ENCODE measurements around the gene LAIR1. TPM values are rescaled to one million over a fixed set of nuclear protein-coding genes. Genes with fewer than 3 reads are reported as not detected.
"Not testable (repeated sequence)": the region's sequence is repeated elsewhere in the genome, so short reads cannot be mapped to it uniquely, and the experiment has no call there.

LAIR1 gene
- total and polyA plus RNA-seq, 3 experiments from 2014 or later, result 12.9 to 110 (median 13.1) TPM

DNA sequence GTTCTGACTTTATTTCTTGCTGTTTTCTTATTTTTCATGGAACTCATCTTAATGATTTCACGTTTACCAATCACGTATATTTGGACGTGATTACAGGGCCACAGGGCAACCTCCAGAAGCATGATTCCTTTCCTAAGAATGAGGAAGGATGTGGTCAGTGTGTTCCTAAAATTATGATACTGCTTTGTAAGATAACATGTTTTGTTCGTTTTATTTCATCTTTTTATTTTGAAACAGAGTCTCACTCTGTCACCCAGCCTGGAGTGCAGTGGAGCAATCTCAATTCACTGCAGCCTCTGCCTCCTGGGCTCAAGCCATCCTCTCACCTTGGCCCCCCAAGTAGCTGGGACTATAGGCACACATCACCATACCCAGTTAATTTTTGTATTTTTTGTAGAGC, 24.8 kb upstream of the LAIR1 start:
- Mint-ChIP-seq H3K27ac (peak overlapping the region in 4 of 8 donors; percentile 38 to 91 (median 64)), H3K4me1 (peaks cover 32 to 47% (median 40%) of the 10 kb centered on the region in 3 donors), H3K4me3 (peak overlapping the region in 1 of 7 donors; percentile 86), H3K36me3 (peaks cover 0 to 3% (median 0%) of the 10 kb centered on the region in 3 donors), H3K27me3 (peaks cover 7 to 15% of the 10 kb centered on the region in 2 donors), H3K9me3 (no peaks in the 10 kb centered on the region)
- no peak overlapping the region for H3K27ac ChIP-seq (ENCODE audit: low read depth, low read length)
- no peak for DNase-seq
- H3K27me3 ChIP-seq (ENCODE audit: insufficient read depth, low read length, poor library complexity, severe bottlenecking), result no peaks in the 10 kb centered on the region
- H3K9me3 ChIP-seq (ENCODE audit: low read length), result no peaks in the 10 kb centered on the region
- CTCF ChIA-PET, result interaction anchor here (1.1 to 6.0 kb wide), 10 partner anchors 11 to 92 kb away, joined by 3 to 119 read pairs (median 9); partner anchors contain the start of gene LAIR1
- POLR2A ChIA-PET, result interaction anchor here (0.5 to 1.9 kb wide), 2 partner anchors 11 to 228 kb away, joined by 3 to 19 read pairs; no protein-coding TSS in a partner anchor
- peaks cover 34% of the 10 kb centered on the region for H3K4me1 ChIP-seq (ENCODE audit: insufficient read depth, low read length)
- no peak overlapping the region for H3K4me3 ChIP-seq (ENCODE audit: low read length)
- no peaks in the 10 kb centered on the region for H3K36me3 ChIP-seq (ENCODE audit: insufficient read depth, low read length)

DNA sequence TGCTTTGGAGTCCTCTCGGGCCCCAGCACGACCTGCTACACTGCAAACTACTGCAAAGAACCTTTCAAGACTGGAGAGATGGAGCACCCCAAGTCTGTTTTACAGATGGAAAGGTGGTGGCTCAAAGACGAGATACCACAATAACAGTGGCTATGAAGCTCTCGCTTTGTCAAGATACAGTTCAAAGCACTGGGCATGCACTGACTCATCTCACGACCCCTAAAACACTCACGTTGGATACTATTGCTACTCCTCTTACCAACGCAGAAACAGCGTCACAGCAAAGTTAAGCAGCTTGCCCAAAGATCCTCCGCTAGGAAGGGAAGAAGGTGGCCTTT, 24.0 kb upstream of the LAIR1 start:
- Histone ChIP-seq H3K36me3 (ENCODE audit: insufficient read depth, low read length) (no peaks in the 10 kb centered on the region), H3K27ac (ENCODE audit: low read depth, low read length) (peak overlapping the region; percentile 58), H3K4me1 (ENCODE audit: insufficient read depth, low read length) (peaks cover 34% of the 10 kb centered on the region), H3K4me3 (ENCODE audit: low read length) (peak overlapping the region; percentile 82), H3K27me3 (ENCODE audit: insufficient read depth, low read length, poor library complexity, severe bottlenecking) (no peaks in the 10 kb centered on the region), H3K9me3 (ENCODE audit: low read length) (no peaks in the 10 kb centered on the region)
- DNase-seq, result no peak
- H3K4me3 Mint-ChIP-seq, result peak overlapping the region; percentile 85 to 96 (median 89)
- ChIA-PET CTCF (interaction anchor here (0.7 to 6.0 kb wide), 12 partner anchors 10 to 142 kb away, joined by 3 to 119 read pairs (median 6); partner anchors contain the start of genes LAIR1 and LENG8), POLR2A (interaction anchor here (0.5 to 1.9 kb wide), 6 partner anchors 11 to 251 kb away, joined by 3 to 19 read pairs (median 4); partner anchors contain the start of gene CNOT3)
- H3K27me3 Mint-ChIP-seq, result peaks cover 4 to 9% of the 10 kb centered on the region in 2 donors
- no peaks in the 10 kb centered on the region for H3K9me3 Mint-ChIP-seq
- peaks cover 0 to 3% (median 0%) of the 10 kb centered on the region in 3 donors for H3K36me3 Mint-ChIP-seq
- H3K4me1 Mint-ChIP-seq, result peaks cover 32 to 47% (median 40%) of the 10 kb centered on the region in 3 donors
- H3K27ac Mint-ChIP-seq, result peak overlapping the region; percentile 56 to 93 (median 86)

DNA sequence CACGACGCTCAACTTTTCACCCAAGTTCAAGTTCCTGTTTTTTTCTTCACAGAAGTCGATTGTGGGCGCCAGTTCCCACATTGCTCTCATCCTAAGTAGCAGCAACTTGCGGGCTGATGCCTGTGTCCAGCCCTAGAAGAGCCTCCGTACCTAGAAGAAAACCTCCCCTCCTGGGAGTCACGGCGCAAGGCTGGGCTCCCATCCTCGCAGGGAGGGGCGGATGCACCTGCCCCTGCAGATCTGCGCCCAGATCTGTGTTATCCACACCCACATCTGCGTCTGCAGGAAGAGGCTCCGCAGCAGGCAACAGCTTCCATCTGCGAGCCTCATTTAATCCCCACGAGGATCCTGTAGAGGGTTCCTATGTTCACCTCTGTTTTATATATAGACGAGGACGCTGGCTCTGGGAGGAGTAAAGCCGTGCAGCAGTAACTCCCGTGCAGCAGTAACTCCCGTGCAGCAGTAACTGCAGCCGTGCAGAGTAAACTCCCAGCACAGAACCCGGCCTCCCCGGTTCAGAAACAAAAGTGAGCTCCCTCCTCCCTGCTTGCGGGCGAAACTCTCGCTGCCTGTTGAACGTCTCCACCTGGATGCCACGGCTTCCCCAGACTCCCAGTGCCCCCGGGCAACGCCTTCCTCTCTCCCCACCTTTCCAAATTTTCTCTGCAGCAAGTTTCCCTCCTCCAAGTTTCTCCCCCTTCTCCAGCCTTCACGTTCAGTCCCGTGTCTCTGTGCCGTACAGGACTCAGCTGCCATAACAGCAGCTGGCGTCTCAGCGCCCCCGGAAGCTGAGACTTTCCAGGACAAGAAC, 23.5 kb upstream of the LAIR1 start:
- ChIA-PET CTCF (interaction anchor here (0.7 to 6.0 kb wide), 12 partner anchors 9 to 141 kb away, joined by 3 to 119 read pairs (median 6); partner anchors contain the start of genes LAIR1 and LENG8), POLR2A (interaction anchor here (1.2 to 1.9 kb wide), 5 partner anchors 10 to 251 kb away, joined by 3 to 19 read pairs (median 5); partner anchors contain the start of gene CNOT3)
- Mint-ChIP-seq H3K27ac (peak overlapping the region; percentile 56 to 97 (median 86)), H3K9me3 (no peaks in the 10 kb centered on the region), H3K4me1 (peaks cover 32 to 50% (median 43%) of the 10 kb centered on the region in 3 donors), H3K36me3 (peaks cover 0 to 3% (median 0%) of the 10 kb centered on the region in 3 donors), H3K4me3 (peak overlapping the region; percentile 85 to 96 (median 89)), H3K27me3 (peaks cover 2 to 8% of the 10 kb centered on the region in 2 donors)
- no peaks in the 10 kb centered on the region for H3K36me3 ChIP-seq (ENCODE audit: insufficient read depth, low read length)
- no peaks in the 10 kb centered on the region for H3K9me3 ChIP-seq (ENCODE audit: low read length)
- peak overlapping the region; percentile 82 for H3K4me3 ChIP-seq (ENCODE audit: low read length)
- peak overlapping the region; percentile 58 for H3K27ac ChIP-seq (ENCODE audit: low read depth, low read length)
- peak in 4 of 5 donors; percentile 33 to 63 (median 42) for DNase-seq
- peaks cover 34% of the 10 kb centered on the region for H3K4me1 ChIP-seq (ENCODE audit: insufficient read depth, low read length)
- no peaks in the 10 kb centered on the region for H3K27me3 ChIP-seq (ENCODE audit: insufficient read depth, low read length, poor library complexity, severe bottlenecking)

DNA sequence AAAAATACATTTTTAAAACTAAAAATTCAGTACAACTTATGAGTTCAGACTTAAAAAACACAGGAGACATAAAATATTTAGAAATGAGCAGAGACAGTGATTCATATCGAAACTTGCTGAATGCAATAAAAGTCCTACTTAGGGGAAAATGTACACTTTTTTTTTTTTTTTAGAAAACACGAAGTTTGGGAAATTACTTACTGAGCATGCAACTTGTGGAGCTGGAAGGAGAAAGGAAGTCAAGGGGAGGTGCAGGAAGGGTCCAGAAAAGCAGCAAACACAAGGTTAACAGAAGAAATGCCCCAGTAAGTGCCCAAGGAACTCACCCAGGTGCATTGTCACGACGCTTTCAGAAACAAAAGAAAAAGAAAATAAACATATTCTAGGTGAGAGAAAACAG, 18.6 kb upstream of the LAIR1 start:
- no peak overlapping the region for H3K27ac Mint-ChIP-seq
- H3K4me1 ChIP-seq (ENCODE audit: insufficient read depth, low read length), result peaks cover 28% of the 10 kb centered on the region
- H3K4me3 Mint-ChIP-seq, result no peak overlapping the region
- H3K27me3 ChIP-seq (ENCODE audit: insufficient read depth, low read length, poor library complexity, severe bottlenecking), result no peaks in the 10 kb centered on the region
- H3K27ac ChIP-seq (ENCODE audit: low read depth, low read length), result no peak overlapping the region
- no peaks in the 10 kb centered on the region for H3K9me3 ChIP-seq (ENCODE audit: low read length)
- no peak overlapping the region for H3K4me3 ChIP-seq (ENCODE audit: low read length)
- H3K36me3 ChIP-seq (ENCODE audit: insufficient read depth, low read length), result no peaks in the 10 kb centered on the region
- H3K27me3 Mint-ChIP-seq, result no peaks in the 10 kb centered on the region
- no peaks in the 10 kb centered on the region for H3K36me3 Mint-ChIP-seq
- DNase-seq, result no peak
- ChIA-PET POLR2A (no interaction called here), CTCF (no interaction called here)
- no peaks in the 10 kb centered on the region for H3K9me3 Mint-ChIP-seq
- H3K4me1 Mint-ChIP-seq, result peaks cover 31 to 44% (median 38%) of the 10 kb centered on the region in 3 donors

DNA sequence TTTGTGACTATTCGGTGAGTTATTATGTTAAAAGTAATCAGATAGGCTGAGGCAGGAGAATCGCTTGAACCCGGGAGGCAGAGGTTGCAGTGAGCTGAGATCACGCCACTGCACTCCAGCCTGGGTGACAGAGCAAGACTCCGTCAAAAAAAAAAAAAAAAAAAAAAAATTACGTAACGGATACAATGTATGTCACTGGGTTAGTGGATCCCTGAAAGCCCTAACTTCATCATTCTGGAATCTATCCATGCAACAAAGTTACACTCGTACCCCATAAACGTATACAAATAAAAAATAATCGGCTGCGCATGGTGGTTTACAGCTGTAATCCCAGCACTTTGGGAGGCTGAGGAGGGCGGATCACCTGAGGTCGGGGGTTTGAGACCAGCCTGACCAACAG, 17.3 kb upstream of the LAIR1 start:
- H3K4me1 Mint-ChIP-seq, result peaks cover 26 to 38% (median 32%) of the 10 kb centered on the region in 3 donors
- H3K27me3 Mint-ChIP-seq; H3K27ac ChIP-seq (ENCODE audit: low read depth, low read length); H3K9me3 Mint-ChIP-seq; H3K4me3 ChIP-seq (ENCODE audit: low read length); H3K9me3 ChIP-seq (ENCODE audit: low read length); DNase-seq; H3K27me3 ChIP-seq (ENCODE audit: insufficient read depth, low read length, poor library complexity, severe bottlenecking); H3K36me3 ChIP-seq (ENCODE audit: insufficient read depth, low read length); H3K27ac Mint-ChIP-seq; H3K36me3 Mint-ChIP-seq: not testable (repeated sequence)
- peak overlapping the region in 1 of 7 donors; percentile 36 for H3K4me3 Mint-ChIP-seq
- H3K4me1 ChIP-seq (ENCODE audit: insufficient read depth, low read length), result peaks cover 26% of the 10 kb centered on the region
- POLR2A ChIA-PET, result interaction anchor here (1.8 kb wide), 1 partner anchor 11 kb away, joined by 4 read pairs; no protein-coding TSS in a partner anchor
- CTCF ChIA-PET, result interaction anchor here (0.8 to 1.2 kb wide), 2 partner anchors 8 to 11 kb away, joined by 3 read pairs; no protein-coding TSS in a partner anchor

DNA sequence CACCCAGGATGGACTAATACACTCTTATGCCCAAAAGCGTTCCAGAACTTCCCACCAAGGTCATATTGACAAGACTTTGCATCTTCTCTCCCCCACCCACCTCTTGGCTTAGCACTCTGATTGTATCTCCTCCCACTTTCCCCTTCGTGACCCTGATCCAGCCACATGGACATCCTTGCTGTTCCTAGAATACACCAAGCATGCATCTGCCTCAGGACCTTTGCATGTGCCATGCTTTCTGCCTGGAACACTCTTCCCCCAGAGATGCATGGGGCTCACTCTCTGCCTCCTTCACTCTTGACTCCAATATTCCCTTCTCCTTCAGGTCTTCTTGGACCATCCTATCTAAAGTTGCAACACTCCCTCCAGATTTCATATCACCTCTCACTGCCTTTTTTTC, 16.2 kb upstream of the LAIR1 start:
- Mint-ChIP-seq H3K36me3 (no peaks in the 10 kb centered on the region), H3K27me3 (no peaks in the 10 kb centered on the region), H3K9me3 (no peaks in the 10 kb centered on the region), H3K4me3 (no peak overlapping the region), H3K27ac (peak overlapping the region in 1 of 8 donors; percentile 61), H3K4me1 (peaks cover 35 to 47% (median 41%) of the 10 kb centered on the region in 3 donors)
- no peaks in the 10 kb centered on the region for H3K9me3 ChIP-seq (ENCODE audit: low read length)
- POLR2A ChIA-PET, result interaction anchor here (1.8 kb wide), 1 partner anchor 9 kb away, joined by 4 read pairs; no protein-coding TSS in a partner anchor
- no peaks in the 10 kb centered on the region for H3K36me3 ChIP-seq (ENCODE audit: insufficient read depth, low read length)
- CTCF ChIA-PET, result interaction anchor here (1.2 kb wide), 1 partner anchor 10 kb away, joined by 3 read pairs; no protein-coding TSS in a partner anchor
- no peaks in the 10 kb centered on the region for H3K27me3 ChIP-seq (ENCODE audit: insufficient read depth, low read length, poor library complexity, severe bottlenecking)
- DNase-seq, result no peak
- H3K4me1 ChIP-seq (ENCODE audit: insufficient read depth, low read length), result peaks cover 32% of the 10 kb centered on the region
- no peak overlapping the region for H3K27ac ChIP-seq (ENCODE audit: low read depth, low read length)
- no peak overlapping the region for H3K4me3 ChIP-seq (ENCODE audit: low read length)

DNA sequence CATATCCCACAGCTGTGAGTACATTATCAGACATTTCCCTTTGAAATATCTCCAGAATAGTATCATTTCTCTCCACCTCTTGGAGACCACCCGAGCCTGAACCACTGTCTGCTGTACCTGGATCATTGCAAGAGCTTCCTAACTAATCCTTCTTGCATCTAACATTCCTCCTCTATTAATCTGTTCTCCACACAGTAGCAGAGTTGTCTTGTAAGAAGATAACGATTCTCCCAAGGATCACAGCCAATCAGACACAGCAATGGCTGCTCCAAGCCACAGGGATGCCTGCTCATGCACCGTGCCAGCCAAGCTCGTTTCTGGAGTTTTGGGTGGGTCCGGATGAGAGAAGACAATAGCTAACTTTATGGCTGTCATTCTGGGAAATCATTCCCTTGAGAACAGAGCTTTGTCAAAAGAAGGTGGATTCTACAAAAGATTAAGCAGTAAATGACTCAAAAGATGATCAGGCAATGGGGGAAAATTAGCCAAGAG, 14.5 kb upstream of the LAIR1 start:
- Histone ChIP-seq H3K36me3 (ENCODE audit: insufficient read depth, low read length) (no peaks in the 10 kb centered on the region), H3K27ac (ENCODE audit: low read depth, low read length) (no peak overlapping the region), H3K27me3 (ENCODE audit: insufficient read depth, low read length, poor library complexity, severe bottlenecking) (no peaks in the 10 kb centered on the region), H3K4me3 (ENCODE audit: low read length) (no peak overlapping the region), H3K9me3 (ENCODE audit: low read length) (no peaks in the 10 kb centered on the region), H3K4me1 (ENCODE audit: insufficient read depth, low read length) (peaks cover 47% of the 10 kb centered on the region)
- DNase-seq, result no peak
- H3K27me3 Mint-ChIP-seq, result no peaks in the 10 kb centered on the region
- H3K4me1 Mint-ChIP-seq, result peaks cover 51 to 57% (median 53%) of the 10 kb centered on the region in 3 donors
- peak overlapping the region in 2 of 7 donors; percentile 32 to 43 for H3K4me3 Mint-ChIP-seq
- H3K9me3 Mint-ChIP-seq, result no peaks in the 10 kb centered on the region
- ChIA-PET POLR2A (no interaction called here), CTCF (interaction anchor here (1.2 to 2.2 kb wide), 4 partner anchors 9 to 19 kb away, joined by 3 to 13 read pairs (median 4); no protein-coding TSS in a partner anchor)
- H3K27ac Mint-ChIP-seq, result peak overlapping the region in 4 of 8 donors; percentile 54 to 77 (median 69)
- H3K36me3 Mint-ChIP-seq, result no peaks in the 10 kb centered on the region
